ENCODE measurements around the gene RAB3A.

RAB3A gene

GRCh38 chr19:18147396-18147795, 56.4 kb downstream of the RAB3A start:
- no peak for DNase-seq

Data from CD4-positive, alpha-beta T cell treated with Interleukin-10 for 1 hour (primary cell).